Stimulated activated CD8-positive, alpha-beta memory T cell treated with anti-CD3 and anti-CD28 coated beads, Interleukin-4, amount 100 ng/mL, for 4 hours (primary cell): ENCODE measurements around the gene PEF1.

Source experiments
- DNase-seq, 2 donors: peaks; one replicate each; pipeline ENCODE4 v3.0.0-alpha.2; 2020; ENCODE audit warnings: low read depth in 2 of 2, low spot score in 1 of 2

Gene PEF1

DNA sequence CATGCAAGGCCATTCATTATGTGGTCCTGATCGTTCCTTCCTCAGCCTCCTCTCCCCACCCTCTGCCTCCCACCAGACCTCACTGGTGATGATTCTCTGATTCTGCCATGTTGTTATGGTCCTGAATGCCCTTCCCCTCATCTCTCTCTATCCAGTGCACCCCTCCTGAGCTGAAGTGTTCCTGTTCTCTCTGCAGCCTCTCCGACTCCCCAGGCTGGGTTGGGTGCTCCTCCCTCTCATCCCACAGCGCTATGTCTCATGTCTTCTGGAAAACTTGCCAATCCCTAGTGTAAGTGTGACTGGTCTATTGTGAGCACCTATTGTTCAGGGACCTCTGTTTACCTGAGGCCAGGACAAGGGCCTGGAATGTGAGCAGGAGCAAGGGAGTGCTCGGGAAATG lies 11.1 kb upstream of the PEF1 start:
- no peak for DNase-seq

DNA sequence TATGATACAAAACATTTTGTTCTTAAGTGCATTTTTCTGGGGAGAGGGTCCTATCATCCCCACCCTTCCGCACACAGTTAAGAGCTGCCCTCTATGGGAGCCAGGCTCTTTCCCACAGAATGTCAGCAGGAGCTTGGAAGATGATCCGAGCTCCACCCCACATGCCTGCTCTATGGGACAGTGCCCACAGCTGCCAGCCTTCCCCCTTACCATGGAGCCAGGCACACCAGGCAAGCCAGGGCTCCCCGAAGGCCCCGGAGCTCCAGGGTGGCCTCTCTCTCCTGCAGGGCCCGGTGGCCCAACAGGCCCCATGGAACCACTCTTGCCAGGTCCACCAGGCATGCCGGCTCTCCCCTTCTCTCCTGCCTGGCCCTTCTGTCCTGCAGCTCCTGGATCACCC lies 10.4 kb upstream of the PEF1 start:
- DNase-seq, result no peak

DNA sequence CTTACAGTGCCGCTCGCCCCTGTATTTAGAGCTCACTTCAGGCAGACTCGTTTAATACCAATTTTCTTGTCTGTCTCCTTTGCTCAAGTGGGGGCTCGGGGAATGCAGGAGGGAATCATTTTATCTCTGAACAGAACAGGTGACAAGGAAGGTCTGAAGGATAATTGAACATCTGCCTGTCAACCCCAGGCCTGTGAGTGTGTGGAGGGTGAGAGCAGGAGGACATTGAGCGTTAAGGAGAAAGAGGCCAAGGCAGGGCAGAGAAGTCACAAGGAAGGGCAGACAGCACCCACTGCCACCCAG lies 9.7 kb upstream of the PEF1 start:
- DNase-seq, result no peak

DNA sequence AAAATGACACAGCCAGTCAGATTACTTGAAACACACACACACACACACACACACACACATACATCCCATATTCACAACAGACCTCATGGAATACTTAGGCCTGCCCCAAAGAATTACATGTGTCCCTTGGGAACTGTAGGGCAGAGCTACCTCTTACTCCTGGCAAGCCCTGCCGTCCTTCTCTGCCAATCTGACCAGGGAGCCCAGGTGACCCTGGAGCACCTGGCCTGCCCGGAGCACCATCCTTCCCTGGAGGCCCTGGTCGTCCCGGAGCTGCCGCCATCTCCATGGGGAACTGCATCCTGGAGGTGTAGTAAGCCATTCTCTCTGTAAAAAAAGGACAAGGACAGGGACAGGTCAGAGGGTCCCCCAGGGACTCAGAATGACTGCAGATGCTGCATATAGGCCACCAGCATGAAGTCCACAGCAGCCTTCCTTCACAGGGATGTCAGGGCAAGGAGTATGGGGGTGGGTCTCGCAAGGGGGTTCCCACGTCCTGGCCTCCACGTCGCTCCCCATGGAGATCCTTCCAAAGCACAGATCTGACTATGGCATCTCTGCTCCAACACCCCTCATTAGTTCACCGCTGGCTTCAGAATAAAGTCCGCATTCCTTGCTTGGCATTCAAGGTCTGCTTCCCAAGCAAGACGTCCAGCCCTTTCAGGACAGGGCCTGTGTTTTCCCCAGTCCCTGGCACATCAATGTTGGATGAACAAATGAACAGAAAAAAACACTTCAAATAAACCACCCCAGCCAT lies 9.2 kb upstream of the PEF1 start:
- no peak for DNase-seq

DNA sequence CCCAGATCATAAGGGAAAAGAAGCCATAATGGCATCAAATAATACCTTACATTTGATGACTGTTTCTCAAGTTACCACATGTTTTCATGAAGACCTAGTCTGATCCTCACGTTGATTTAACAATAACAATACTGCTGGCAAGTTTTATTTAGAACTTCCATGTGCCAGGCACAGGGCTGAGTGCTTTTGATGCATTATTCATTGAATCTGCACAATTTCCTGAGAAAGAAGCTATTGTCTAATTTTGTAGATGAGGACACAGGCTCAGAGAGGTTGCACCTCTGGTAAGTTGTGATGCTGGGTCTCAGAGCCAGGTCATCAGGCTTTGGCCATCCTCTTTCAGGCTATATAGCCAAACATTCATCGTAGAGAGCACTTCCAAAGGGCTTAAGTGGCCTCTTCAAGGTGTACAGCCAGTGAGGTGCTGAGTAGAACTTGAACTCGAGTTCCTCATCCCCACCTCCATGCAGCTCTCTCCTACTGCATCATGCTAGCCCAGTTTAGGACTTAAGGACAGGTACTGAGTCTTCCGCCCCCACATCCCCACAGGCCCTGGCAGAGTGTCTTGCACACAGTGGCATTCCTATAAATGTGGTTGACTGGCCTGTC lies 8.3 kb upstream of the PEF1 start:
- DNase-seq, result no peak

DNA sequence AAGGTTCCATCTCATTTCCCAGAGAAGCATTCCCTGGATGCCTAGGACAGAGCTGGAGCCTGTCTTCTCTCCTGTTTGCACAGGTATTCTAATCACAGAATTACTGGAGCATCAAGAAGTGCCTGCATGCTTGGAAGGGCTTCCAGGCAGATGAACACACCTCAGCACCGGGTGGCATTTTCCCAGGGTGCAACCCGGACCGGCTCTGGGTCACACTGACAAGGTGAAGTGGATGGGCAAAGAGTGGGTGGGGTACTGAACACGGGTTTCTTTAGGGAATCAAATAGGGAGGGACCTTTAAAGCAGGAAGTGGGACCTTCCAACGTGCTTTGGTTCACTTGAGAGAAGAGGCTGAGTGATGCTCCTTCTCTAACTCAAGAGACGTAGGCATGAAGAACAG lies 7.1 kb upstream of the PEF1 start:
- no peak for DNase-seq

DNA sequence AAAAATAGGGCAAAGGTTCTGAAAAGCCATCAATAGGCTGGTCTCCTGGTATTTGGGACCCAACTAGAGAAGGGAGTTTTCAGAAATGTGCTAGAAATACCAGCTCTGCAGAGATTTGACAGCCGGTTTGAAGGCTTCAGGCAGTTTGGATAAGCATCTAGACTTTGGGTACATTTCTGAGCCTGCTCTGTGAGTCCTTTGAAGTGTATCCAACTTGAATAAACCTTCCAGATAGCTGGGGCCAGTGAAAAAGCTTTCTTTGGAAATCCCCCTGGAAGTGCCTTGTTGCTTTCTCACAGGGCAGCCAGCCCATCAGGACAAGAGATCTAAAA lies 6.4 kb upstream of the PEF1 start:
- no peak for DNase-seq

DNA sequence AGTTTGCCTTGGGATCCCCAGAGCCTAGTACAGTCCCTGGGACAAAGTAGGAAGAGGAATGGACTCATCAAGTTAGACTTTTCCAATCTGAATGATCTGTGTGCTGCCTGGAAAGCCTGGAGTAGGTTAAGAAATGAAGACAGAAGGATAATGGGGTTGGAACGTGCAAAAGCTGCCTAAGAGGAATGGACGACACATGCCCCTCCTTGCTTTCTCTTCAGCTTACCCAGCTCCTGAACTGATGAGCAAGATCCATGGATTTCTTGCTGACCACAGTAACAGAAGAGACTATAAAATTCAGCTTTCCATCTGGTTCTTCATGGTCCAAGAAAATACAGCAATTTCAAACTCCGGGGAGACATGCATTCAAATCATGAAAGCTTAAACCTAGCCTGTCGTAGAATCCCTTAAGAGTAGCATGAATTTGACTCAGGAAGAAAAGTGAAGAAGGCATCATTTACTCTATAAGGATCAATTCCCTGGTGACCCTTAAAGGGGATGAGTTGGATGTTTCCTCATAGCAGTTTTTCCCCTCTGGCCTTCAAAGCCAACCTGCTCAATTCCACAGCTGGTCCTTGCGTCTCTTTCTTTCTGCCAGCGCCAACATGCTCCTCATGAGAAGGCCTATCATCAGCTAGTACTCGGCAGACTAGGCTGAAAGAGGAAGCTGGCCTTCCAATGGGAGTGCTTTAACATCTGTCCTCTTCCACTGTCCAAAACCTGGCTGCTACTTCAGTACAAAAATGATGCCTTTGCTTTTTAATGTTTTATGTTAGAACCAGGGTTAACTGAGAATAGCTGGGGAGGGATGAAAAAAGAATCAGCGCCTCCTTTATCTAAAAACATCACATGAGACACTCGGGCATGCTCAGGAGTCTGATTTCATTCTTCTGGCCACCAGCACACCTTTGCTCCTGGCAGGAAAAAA lies 5.7 kb upstream of the PEF1 start:
- no peak for DNase-seq

DNA sequence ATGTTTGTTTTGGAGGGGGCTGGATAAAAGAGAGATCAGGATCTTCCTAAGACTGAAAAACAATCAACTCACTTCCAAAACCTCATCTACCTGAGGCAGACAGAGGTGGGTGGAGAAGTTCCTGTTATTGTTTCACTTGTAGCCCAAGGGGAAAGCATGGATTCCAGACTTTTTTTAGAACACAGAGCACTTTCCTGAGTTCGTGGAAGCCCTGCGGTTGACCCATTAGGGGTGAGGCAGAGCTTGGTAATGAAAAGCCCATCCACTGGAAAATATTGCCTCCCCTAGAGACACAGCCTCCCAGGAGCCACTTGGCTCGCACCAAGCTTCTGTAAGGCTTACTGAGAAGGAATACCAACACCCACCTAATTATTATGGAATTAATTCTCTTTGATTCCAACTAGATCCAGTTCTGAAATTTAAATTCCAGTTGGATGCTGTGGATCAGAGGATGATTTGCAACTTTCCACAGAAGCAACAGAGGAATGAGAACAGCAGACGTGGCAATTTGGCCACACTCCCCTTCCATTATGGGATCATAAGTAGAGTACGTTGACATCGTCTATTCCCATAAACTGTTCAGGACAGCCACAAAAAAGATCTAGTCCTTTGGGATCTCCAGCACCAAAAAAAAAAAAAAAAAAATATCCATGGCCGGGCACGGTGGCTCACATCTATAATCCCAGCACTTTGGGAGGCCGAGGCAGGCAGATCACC lies 4.1 kb upstream of the PEF1 start:
- DNase-seq, result no peak

DNA sequence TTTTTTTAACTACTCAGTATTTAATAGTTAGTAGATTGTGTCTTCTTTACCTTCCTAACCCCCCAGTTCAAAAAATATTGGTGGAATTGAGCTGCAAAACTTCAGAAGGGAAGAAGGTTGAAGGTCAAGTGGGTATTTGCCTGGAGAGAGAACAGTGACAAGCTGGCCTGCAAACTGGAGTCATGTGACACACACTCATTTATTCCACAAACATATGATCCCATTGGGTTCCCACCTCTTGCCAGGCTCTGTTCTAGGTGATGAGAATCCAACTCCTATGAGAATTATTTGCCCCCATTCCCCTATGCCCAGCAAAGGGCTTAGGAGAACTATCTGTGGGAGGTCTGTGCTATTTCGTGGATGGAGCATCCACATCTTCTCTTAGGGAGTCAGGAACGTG lies 3.5 kb upstream of the PEF1 start:
- DNase-seq, result no peak

DNA sequence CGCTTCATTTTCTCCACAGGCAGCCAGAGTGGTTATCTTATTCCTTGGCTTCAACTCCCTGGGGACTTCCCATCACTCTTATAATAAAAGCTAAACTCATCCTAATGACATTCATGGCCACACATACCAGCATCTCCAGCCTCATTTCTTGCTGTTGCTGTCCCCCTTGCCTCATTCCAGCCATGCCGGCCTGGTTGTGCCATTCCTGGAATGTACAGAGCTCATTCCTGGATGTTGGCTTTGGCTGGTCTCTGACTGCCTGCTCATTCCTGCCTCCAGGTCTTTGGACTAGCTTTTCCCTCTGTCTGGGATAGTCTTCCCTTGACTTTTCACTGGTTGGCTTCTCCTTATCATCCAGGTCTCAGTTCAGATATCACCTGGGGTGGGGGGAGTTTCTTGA lies 2.4 kb upstream of the PEF1 start:
- DNase-seq, result no peak

DNA sequence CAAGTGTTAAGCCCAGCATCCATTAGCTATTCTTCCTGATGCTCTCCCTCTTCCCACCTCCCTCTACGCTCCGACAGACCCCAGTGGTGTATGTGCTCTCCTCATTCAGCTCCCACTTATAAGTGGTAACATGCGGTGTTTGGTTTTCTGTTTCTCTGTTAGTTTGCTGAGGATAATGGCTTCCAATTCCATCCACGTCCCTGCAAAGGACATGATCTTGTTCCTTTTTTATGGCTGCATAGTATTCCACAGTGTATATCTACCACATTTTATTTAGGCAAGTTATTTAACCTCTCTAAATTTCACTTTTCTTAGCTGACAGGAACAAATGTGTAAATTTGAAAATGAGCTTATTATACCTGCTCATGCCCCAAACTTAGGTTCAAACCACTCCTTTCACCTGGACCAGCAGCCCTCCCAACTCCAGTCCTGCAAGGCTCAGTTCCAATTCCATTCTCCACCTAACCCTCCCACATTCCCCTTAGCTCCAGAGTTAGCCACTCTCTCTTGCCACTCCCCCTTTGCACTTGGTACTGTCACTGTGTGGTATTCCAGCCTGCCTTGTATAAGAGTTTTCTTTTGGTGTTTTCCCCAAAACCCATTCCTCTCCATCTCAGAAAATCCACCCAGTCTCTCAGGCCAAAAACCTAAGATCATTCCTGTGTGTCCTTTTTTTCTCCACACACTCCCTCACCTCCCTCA lies 1.7 kb upstream of the PEF1 start:
- no peak for DNase-seq

DNA sequence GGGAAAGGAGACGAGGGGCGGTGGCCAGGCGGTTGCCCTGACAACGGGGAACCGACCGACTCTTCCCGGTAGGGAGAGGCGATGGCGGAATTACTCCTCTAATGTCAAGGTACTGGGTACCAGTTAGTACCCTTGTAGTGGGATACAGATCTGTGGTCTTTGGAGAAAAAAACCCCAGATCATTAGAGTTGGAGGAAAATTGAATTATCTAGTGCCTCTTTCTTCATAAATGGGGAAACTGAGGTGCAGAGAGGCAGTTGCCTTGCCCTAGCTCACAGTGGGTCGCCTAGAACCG lies 545 bp upstream of the PEF1 start:
- no peak for DNase-seq

DNA sequence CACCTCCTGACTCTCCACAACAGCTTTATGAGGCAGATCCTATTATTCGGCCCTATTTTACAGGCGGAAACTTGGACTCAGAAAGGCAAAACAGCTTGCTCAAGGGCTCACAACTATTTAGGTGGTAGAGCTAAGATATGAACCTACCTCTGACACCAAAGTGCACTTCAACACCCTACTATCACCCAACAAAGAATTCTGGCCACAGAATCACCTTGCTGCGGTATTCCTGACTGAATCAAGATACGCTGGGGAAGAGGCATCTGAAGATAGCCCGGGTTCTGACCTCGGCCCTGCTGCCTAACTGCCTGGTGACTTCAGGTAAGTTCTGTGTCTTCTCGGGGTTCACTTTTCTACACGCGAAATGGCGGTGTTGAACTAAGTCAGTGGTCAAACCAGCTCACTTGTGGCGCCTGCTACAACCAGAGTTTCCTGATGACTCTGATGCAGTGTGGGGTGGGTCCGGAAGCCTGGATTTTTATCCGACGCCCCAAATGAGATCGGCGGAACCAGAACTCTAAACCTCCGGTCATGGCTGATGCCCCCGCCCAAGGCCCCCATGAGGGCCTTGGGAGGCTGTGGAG lies 608 bp downstream of the PEF1 start:
- peak in 1 of 2 donors; percentile 10 for DNase-seq

DNA sequence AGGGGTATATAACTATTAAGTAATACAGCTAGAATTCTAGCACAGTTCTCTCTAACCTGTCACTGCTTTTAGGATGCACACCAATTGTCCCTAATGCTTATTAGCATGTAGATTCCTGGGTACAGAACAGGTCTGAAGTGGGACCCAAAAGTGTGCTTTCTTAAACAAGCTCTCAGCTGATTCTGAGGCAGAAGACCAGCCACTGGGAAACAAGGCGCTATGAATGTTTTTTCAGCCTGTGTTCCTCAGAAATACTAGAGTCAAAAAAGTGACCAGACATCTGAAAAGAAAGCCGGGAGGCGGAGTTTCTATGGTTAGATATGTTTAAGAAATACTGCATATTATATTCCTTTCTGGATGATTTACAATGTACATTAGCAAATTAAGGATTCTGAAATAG lies 1.8 kb downstream of the PEF1 start:
- DNase-seq, result no peak

DNA sequence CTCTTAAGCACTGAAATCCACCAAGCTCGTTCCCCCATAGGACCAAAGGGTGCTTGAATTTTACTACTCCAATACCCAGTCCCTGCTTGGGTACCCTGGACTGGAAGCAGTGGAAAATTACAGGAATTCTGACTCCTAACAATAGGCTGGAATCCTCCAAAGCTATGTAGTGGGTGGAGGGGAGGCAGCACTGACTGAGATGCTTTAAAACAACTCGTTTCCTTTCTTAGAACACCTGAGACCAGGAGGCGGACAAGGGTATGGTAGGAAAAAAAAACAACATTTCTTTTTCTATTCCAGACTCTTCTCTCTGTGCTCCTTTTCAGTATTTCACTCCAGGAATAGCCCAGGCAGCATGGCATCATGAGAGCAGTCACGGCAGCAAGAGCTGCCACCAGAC lies 2.3 kb downstream of the PEF1 start:
- DNase-seq, result no peak

DNA sequence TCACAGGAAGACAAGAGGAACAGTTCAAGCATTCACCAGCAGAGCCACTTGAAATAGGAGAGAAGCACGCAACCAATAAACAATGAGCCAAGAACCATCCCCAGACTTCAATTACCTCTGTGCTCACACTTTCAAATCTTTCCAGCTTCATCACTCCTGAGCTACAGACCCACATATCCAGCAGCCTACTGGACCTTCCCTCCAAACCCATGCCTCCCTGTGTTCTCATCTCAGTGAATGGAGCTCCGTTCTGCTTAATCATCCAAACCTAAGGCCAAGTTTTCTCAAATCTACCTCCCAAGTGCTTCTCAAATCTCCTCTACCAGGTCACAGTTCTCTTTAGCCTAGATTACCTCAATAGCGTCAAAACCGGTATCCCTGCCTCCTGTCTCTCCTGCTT lies 3.7 kb downstream of the PEF1 start:
- no peak for DNase-seq

DNA sequence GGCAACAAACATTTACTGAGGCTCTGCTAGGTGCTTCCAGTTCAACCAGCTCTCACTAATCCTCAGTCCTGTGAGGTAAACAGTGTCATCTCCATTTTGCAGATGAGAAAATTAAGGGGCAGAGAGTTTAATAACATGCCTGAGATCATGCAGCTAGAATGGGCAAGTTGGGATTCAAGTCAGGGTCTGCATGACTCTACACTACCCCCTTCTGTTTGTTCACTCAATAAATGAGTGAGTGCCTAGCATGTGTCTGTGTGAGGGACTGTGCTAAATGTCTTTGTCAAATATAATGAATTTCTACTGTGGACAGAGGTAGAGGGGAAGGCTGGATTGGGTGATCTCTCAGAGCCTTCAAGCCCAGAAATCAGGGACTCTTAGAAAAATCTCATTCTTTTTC lies 4.5 kb downstream of the PEF1 start:
- no peak for DNase-seq

DNA sequence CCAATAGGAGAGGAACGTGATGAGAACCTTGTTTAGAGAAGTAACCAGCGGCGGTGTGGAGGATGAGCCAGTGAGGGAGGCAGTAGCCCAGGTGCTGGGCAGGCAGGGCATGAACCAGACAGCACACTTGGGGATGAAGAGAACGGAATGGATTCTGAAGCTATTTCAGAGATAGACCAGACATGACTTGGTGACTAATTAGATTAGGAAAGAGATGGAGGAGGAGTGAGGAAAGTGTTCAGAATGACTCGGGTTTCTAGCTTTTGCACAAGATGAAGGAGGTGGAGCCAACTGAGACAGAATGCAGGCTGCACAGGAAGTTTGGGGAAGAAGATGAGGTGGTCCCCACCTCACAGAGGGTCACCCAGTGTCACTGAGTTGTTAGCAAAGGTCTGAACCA lies 5.1 kb downstream of the PEF1 start:
- no peak for DNase-seq

DNA sequence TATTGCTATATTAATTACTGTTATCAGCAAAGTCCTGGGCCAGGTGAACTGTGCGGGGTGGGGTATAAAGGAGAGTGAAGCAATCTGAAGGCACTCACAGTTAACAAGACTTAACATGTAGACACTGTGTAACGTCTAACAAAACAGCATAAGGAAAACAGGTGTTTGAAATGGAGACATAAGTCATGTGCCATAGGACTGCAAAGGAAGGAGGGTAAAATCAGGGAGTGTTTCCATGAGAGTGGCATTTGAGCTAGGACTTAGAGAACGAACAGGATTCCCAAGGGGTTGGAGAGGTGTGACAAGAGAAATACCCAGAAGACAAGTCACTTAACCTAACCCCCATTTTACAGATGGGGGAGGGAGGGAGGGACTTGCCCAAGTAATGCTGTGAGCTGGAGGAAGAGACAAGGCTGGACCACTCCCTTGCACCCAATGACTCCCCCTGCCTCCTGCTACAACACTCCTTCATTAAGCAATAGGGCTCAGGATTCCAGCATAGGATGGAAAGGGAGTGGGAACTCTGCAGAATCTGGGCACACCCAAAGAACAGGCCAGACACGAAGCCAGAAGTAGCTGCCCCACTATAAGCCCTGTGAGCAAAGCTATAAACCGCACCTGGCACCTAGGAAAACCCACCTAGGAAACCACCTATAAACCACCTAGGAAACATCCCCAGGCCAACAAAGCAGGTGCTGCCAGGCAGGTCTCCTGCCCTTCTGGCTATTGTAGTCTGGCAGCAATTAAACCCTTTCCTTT lies 6.6 kb downstream of the PEF1 start:
- DNase-seq, result no peak
